ENCODE measurements around the gene PLD1. TPM values are rescaled to one million over a fixed set of nuclear protein-coding genes. Genes with fewer than 3 reads are reported as not detected.
"Not testable (repeated sequence)": the region's sequence is repeated elsewhere in the genome, so short reads cannot be mapped to it uniquely, and the experiment has no call there.

Gene PLD1
- total and polyA plus RNA-seq, 3 experiments from 2014 or later = 0.59 to 14.5 (median 1.3) TPM

DNA sequence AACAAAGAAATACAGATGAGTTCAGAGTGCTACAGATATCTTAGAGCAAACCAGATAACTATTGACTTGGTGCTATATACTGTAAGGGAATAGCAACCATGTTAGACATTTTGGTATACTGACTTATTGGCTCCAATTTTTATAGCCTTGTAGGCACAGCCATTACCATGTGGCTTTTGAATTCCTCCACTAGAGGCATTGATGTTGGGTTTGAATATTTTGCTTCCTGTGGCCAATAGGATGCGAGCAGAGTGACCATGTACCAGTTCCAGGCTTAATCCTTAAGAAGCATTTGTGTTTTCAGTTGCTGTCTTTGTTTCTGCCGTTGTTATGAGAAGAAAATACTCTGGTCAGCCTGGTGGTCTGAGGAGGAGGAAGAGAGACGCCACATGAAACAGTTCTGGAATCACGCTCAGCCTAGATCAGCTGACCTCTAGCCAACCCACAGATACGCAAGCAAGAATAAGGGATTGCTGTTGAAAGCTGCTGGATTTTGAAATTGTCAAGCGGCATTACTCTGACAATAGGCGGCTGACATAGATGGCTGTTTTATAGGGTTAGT, 240.6 kb downstream of the PLD1 start:
- CTCF ChIA-PET = interaction anchor here (0.6 kb wide), 1 partner anchor 11 kb away, joined by 3 read pairs; no protein-coding TSS in a partner anchor

DNA sequence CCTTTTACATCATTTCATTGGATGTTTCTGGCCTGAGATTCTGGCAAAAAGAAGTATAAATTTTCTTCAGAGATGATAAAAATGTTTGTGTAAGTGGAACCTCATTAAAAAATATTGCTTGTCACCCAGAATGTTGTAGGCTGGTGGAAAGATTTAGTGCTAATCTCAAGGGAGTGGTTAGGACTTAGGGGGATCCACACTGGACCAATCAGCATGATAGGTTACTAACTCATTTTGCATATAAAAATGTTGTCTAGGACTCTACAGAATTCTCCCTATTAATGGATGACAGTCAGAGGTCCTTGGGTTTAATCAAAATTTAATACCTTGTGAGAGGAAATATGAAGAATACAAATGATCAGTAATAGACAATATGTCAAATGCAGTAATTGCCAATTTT, 241.5 kb downstream of the PLD1 start:
- CTCF ChIA-PET = no interaction called here
- H3K36me3 Mint-ChIP-seq = no peaks in the 10 kb centered on the region
- no peak overlapping the region for H3K4me3 ChIP-seq (ENCODE audit: low read length)
- no peaks in the 10 kb centered on the region for H3K27me3 ChIP-seq (ENCODE audit: insufficient read depth, low read length, poor library complexity, severe bottlenecking)
- peaks cover 9 to 16% of the 10 kb centered on the region in 2 donors for H3K27me3 Mint-ChIP-seq
- H3K9me3 ChIP-seq (ENCODE audit: low read length) = no peaks in the 10 kb centered on the region
- H3K27ac ChIP-seq (ENCODE audit: low read depth, low read length) = no peak overlapping the region
- no peak overlapping the region for H3K4me3 Mint-ChIP-seq
- no peaks in the 10 kb centered on the region for H3K4me1 ChIP-seq (ENCODE audit: insufficient read depth, low read length)
- H3K27ac Mint-ChIP-seq = no peak overlapping the region
- POLR2A ChIA-PET = no interaction called here
- no peak for DNase-seq
- H3K4me1 Mint-ChIP-seq = peaks cover 0 to 1% (median 0%) of the 10 kb centered on the region in 3 donors
- no peaks in the 10 kb centered on the region for H3K36me3 ChIP-seq (ENCODE audit: insufficient read depth, low read length)
- H3K9me3 Mint-ChIP-seq = no peaks in the 10 kb centered on the region

More for the DNA sequence above, 240.6 kb downstream of the PLD1 start:
- peaks cover 9 to 17% of the 10 kb centered on the region in 2 donors for H3K27me3 Mint-ChIP-seq
- DNase-seq = no peak
- no peak overlapping the region for H3K27ac Mint-ChIP-seq
- H3K4me3 Mint-ChIP-seq = no peak overlapping the region
- no peaks in the 10 kb centered on the region for H3K4me1 ChIP-seq (ENCODE audit: insufficient read depth, low read length)
- H3K36me3 ChIP-seq (ENCODE audit: insufficient read depth, low read length) = no peaks in the 10 kb centered on the region
- H3K27me3 ChIP-seq (ENCODE audit: insufficient read depth, low read length, poor library complexity, severe bottlenecking) = no peaks in the 10 kb centered on the region
- POLR2A ChIA-PET = no interaction called here
- H3K9me3 ChIP-seq (ENCODE audit: low read length) = no peaks in the 10 kb centered on the region
- H3K9me3 Mint-ChIP-seq = no peaks in the 10 kb centered on the region
- H3K4me3 ChIP-seq (ENCODE audit: low read length) = no peak overlapping the region
- H3K36me3 Mint-ChIP-seq = no peaks in the 10 kb centered on the region
- H3K27ac ChIP-seq (ENCODE audit: low read depth, low read length) = no peak overlapping the region
- H3K4me1 Mint-ChIP-seq = peaks cover 0 to 1% (median 0%) of the 10 kb centered on the region in 3 donors

DNA sequence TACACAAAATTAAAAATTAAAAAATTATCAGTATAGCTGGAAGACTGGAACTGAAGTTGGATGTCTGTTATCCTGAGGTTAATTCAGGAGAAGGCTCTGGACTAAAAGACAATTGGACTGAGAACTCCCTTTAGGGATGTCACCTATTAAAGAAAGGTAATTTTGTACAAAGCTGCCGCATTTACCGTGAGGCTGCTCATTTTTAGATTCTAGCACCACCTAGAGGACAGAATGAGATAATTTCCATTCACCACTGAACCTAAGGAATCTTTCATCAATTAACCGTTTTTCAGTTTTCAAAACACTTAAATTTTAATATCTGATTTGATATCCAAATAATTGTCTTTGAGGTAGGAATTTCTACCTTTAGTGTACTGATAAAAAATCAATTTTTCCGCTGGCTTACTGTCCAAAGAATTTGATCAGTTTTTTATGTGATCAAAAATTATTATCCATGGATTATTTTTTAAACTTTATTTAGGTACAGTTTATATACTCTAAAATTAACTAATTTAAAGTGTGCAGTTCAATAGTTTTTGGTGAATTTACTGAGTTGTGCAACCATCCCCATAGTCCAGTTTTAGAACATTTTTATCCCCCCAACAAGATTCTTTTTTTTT, 243.4 kb downstream of the PLD1 start:
- H3K9me3 ChIP-seq (ENCODE audit: low read length) = no peaks in the 10 kb centered on the region
- no peak overlapping the region for H3K4me3 ChIP-seq (ENCODE audit: low read length)
- no peak overlapping the region for H3K4me3 Mint-ChIP-seq
- peak in 2 of 5 donors; percentile 48 to 51 for DNase-seq
- CTCF ChIA-PET = interaction anchor here (0.6 to 2.8 kb wide), 17 partner anchors 8 to 607 kb away, joined by 3 to 28 read pairs (median 5); partner anchors contain the start of gene TNIK
- no peaks in the 10 kb centered on the region for H3K36me3 ChIP-seq (ENCODE audit: insufficient read depth, low read length)
- no peak overlapping the region for H3K27ac Mint-ChIP-seq
- peaks cover 6 to 7% (median 7%) of the 10 kb centered on the region in 3 donors for H3K4me1 Mint-ChIP-seq
- no peak overlapping the region for H3K27ac ChIP-seq (ENCODE audit: low read depth, low read length)
- POLR2A ChIA-PET = interaction anchor here (0.6 kb wide), 1 partner anchor 380 kb away, joined by 3 read pairs; no protein-coding TSS in a partner anchor
- no peaks in the 10 kb centered on the region for H3K27me3 ChIP-seq (ENCODE audit: insufficient read depth, low read length, poor library complexity, severe bottlenecking)
- no peaks in the 10 kb centered on the region for H3K4me1 ChIP-seq (ENCODE audit: insufficient read depth, low read length)
- peaks cover 4 to 11% of the 10 kb centered on the region in 2 donors for H3K27me3 Mint-ChIP-seq
- no peaks in the 10 kb centered on the region for H3K9me3 Mint-ChIP-seq
- H3K36me3 Mint-ChIP-seq = no peaks in the 10 kb centered on the region

DNA sequence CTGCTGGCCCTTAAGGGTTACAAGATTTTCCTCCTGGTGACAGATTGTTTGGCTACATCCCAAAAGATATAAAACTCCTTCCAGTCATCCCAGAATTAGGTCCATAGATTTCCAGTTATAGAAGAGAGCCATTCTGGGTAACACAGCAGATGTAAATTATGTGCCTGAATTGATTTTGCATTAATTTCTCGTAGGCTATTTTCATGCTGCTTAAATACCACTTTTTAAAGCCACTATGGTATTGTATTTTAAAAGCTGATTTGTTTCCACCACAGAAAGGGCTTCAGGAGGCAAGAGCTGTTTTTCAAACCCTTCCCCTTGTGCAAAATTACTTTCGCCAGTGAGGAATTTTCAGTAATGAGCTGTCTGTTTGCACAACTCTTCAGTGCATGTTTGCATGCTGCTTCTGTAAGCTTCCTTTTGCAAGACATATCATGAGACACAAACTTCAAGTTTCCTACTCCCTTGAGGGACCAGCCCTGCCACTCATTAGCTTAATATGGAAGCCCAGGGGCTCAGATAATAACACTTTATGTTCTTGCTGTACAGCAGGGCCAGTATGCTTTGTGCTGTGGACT, 244.7 kb downstream of the PLD1 start:
- Histone ChIP-seq H3K4me3 (ENCODE audit: low read length) (no peak overlapping the region), H3K9me3 (ENCODE audit: low read length) (no peaks in the 10 kb centered on the region), H3K27ac (ENCODE audit: low read depth, low read length) (no peak overlapping the region), H3K4me1 (ENCODE audit: insufficient read depth, low read length) (no peaks in the 10 kb centered on the region), H3K27me3 (ENCODE audit: insufficient read depth, low read length, poor library complexity, severe bottlenecking) (no peaks in the 10 kb centered on the region), H3K36me3 (ENCODE audit: insufficient read depth, low read length) (no peaks in the 10 kb centered on the region)
- Mint-ChIP-seq H3K27me3 (peaks cover 4 to 5% of the 10 kb centered on the region in 2 donors), H3K9me3 (no peaks in the 10 kb centered on the region), H3K27ac (no peak overlapping the region), H3K4me1 (peaks cover 10 to 15% (median 11%) of the 10 kb centered on the region in 3 donors), H3K36me3 (no peaks in the 10 kb centered on the region), H3K4me3 (no peak overlapping the region)
- POLR2A ChIA-PET = no interaction called here
- CTCF ChIA-PET = interaction anchor here (0.6 to 2.8 kb wide), 16 partner anchors 15 to 515 kb away, joined by 3 to 28 read pairs (median 4); partner anchors contain the start of gene TNIK
- DNase-seq = no peak

DNA sequence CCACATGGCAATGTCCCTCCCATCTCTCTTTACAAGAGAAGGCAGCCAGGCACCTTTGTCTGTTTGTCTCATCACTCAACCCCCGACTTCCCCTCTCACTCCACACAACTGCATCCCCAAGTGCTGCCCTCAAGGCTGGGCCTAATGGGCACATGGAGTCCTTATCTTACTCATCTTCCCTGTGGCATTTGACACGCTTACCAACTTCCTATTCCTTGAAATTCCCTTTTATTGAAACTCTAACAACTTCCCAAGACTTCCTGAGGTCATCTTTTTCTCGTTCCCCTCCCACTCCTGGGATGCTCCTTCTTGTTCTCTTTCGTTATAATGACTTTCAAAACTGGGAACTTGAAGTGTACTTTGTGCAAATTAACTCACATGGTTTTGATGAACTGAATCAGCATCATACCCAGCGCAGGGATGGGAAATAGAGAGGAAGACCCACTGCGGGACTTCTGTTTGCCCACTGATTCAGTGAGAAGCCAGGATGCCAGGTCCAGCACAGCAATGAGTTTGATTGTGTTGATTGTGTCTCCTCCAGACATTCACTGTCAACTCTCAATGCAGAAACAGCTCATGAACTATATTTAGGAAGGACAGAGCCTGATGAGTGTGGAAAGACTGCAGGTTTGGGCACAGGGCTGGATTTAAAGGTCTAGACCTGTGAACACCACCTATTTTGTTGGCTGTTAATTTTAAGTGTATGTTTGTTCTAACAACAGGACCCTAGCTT, 245.4 kb downstream of the PLD1 start:
- no peak overlapping the region for H3K27ac Mint-ChIP-seq

DNA sequence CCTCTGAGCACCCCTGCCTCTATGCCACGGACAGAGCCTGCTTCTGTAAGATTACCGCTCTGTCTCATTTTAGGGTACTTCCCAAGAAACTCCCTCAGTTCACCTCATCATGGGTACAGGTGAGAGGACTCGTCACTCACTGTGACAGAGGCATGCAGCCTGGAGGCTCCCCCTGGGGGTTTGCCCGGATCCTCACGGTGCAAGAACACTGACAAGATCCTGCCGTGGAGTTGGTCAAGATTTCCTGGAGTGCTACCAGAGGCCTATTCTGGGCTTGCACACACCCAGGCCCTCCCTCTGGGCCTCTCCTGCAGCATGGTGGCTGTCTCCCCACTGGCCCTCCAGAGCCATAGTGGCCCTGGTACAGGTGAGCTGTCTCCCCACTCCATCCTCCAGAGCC, 247.0 kb downstream of the PLD1 start:
- H3K27ac ChIP-seq (ENCODE audit: low read depth, low read length) = no peak overlapping the region
- no peaks in the 10 kb centered on the region for H3K27me3 Mint-ChIP-seq
- no peak for DNase-seq
- ChIA-PET CTCF (no interaction called here), POLR2A (no interaction called here)
- peaks cover 10 to 24% (median 11%) of the 10 kb centered on the region in 3 donors for H3K4me1 Mint-ChIP-seq
- no peak overlapping the region for H3K4me3 ChIP-seq (ENCODE audit: low read length)
- H3K27me3 ChIP-seq (ENCODE audit: insufficient read depth, low read length, poor library complexity, severe bottlenecking) = no peaks in the 10 kb centered on the region
- H3K36me3 ChIP-seq (ENCODE audit: insufficient read depth, low read length) = no peaks in the 10 kb centered on the region
- H3K36me3 Mint-ChIP-seq = no peaks in the 10 kb centered on the region
- no peaks in the 10 kb centered on the region for H3K4me1 ChIP-seq (ENCODE audit: insufficient read depth, low read length)
- no peaks in the 10 kb centered on the region for H3K9me3 Mint-ChIP-seq
- H3K9me3 ChIP-seq (ENCODE audit: low read length) = no peaks in the 10 kb centered on the region
- no peak overlapping the region for H3K27ac Mint-ChIP-seq
- H3K4me3 Mint-ChIP-seq = no peak overlapping the region

More for the DNA sequence above, 245.4 kb downstream of the PLD1 start:
- Histone ChIP-seq H3K36me3 (ENCODE audit: insufficient read depth, low read length) (no peaks in the 10 kb centered on the region), H3K27ac (ENCODE audit: low read depth, low read length) (no peak overlapping the region), H3K4me1 (ENCODE audit: insufficient read depth, low read length) (no peaks in the 10 kb centered on the region), H3K4me3 (ENCODE audit: low read length) (no peak overlapping the region), H3K9me3 (ENCODE audit: low read length) (no peaks in the 10 kb centered on the region), H3K27me3 (ENCODE audit: insufficient read depth, low read length, poor library complexity, severe bottlenecking) (no peaks in the 10 kb centered on the region)
- CTCF ChIA-PET = interaction anchor here (0.6 to 2.8 kb wide), 9 partner anchors 104 to 514 kb away, joined by 3 to 28 read pairs (median 4); partner anchors contain the start of gene TNIK
- DNase-seq = no peak
- Mint-ChIP-seq H3K27me3 (peaks cover 4% of the 10 kb centered on the region in 2 donors), H3K4me1 (peaks cover 10 to 19% (median 11%) of the 10 kb centered on the region in 3 donors), H3K4me3 (no peak overlapping the region), H3K9me3 (no peaks in the 10 kb centered on the region), H3K36me3 (no peaks in the 10 kb centered on the region)
- POLR2A ChIA-PET = no interaction called here

DNA sequence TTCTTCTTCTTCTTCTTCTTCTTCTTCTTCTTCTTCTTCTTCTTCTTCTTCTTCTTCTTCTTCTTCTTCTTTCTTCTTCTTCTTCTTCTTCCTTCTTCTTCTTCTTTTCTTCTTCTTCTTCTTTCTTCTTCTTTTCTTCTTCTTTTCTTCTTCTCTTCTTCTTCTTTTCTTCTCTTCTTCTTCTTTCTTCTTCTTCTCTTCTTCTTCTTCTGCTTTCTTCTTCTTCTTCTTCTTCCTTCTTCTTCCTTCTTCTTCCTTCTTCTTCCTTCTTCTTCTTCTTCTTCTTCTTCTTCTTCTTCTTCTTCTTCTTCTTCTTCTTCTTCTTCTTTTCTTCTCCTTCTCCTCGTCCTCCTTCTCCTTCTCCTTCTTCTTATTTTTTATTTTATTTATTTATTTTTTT, 247.8 kb downstream of the PLD1 start:
- POLR2A ChIA-PET; H3K4me3 ChIP-seq (ENCODE audit: low read length); H3K4me1 ChIP-seq (ENCODE audit: insufficient read depth, low read length); H3K9me3 Mint-ChIP-seq; H3K9me3 ChIP-seq (ENCODE audit: low read length); DNase-seq; H3K36me3 ChIP-seq (ENCODE audit: insufficient read depth, low read length); H3K27ac ChIP-seq (ENCODE audit: low read depth, low read length); H3K36me3 Mint-ChIP-seq; H3K27me3 Mint-ChIP-seq; H3K27me3 ChIP-seq (ENCODE audit: insufficient read depth, low read length, poor library complexity, severe bottlenecking); H3K4me3 Mint-ChIP-seq: not testable (repeated sequence)
- Mint-ChIP-seq H3K27ac (peak overlapping the region in 2 of 8 donors; percentile 2 to 29), H3K4me1 (peaks cover 10 to 24% (median 11%) of the 10 kb centered on the region in 3 donors)
- CTCF ChIA-PET = interaction anchor here (1.8 kb wide), 1 partner anchor 399 kb away, joined by 4 read pairs; no protein-coding TSS in a partner anchor

Data from CD8-positive, alpha-beta memory T cell (primary cell).